GM21723 (cell line): ENCODE measurements around the gene TAS1R2.
"Not testable (repeated sequence)": the region's sequence is repeated elsewhere in the genome, so short reads cannot be mapped to it uniquely, and the experiment has no call there.

Experiments used
- ATAC-seq: cut with Tn5 transposase; IDR thresholded peaks from one replicate; pipeline ENCODE4 v1.9.1; 2021; ENCODE audit warnings: mild to moderate bottlenecking, moderate library complexity; ENCODE audit not compliant: unreplicated experiment

Gene TAS1R2

DNA sequence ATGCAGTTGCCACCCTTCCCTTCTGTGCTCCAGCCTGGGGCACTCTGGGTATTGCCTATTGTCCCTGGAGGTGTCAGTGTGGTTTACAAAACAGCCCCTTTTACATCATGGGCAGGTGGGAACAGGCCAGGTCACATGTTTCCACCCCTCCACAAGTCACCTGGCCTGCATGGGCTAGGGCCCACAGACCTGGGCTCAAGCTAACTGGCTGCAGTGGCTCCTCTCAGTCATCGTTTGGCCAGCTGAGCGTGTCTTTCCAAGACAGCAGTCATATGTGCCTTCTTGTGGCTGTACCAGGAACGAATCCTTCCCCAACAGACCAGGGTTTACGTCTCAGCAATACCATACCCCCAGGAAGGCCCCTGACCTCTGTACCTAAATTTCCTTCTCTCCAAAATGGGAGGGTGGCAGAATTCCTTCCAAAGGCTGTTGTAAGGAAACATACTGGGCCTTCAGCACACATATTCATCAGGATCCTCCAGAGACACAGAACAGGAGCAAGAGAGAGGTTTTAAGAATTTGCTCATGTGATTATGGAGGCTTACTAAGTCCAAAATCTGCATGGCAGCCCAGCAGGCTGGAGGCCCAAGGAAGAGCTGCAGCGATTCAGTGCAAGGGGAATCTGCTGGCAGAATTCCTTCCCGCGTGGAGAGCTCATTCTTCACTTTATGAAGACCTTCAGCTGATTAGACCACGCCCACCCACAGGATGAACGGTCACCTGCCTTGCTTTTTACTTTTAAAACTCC is 10.6 kb upstream of the TAS1R2 start:
- no peak for ATAC-seq

DNA sequence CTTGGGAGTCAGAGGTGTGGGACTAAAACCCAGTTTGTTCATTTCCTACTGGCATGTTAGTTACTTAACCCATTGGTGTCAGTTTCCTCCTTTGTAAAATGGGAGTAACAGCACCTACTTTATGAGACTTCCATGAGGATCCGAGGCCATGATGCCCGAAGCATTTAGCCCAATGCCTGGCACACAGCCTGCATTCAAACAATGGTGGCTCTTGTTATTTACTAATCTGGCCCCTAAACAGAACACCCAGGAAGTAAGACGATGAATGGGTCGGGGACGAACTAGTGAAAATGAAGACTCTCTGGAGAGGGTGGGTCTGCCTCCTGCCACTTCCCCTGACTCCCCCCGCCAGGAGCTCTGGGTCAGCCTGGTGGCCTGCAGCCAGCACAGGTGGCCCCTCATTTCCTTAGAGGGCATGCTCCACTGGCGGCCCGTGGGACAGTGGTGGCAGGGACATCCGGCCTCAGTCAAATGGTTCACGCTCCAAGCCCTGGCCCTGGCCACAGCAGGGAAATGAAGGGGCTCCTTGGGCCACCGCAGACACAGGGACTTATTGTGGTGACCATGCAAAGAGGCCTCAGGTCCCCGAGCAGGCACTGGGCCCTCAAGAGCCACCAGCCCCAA is 9.5 kb upstream of the TAS1R2 start:
- ATAC-seq = no peak

DNA sequence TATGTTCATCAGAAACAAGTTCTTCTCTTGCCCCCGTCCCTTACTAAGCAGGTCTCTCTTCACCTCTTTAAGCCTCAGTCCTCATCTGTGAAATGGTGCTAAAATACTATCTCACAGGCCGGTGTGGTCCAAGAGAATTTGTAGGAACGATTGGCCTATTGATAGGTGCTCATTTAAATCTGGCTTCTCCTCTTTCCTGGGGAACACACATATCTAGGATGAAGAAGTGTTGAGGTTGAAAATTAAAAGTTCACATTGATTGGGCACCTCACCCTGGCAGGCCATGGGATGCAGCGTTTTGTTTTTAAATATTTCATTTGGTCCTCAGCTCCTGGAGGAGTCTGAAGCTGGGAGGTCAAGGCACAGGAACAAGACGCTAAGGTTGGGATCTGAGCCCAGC is 8.9 kb upstream of the TAS1R2 start:
- no peak for ATAC-seq

DNA sequence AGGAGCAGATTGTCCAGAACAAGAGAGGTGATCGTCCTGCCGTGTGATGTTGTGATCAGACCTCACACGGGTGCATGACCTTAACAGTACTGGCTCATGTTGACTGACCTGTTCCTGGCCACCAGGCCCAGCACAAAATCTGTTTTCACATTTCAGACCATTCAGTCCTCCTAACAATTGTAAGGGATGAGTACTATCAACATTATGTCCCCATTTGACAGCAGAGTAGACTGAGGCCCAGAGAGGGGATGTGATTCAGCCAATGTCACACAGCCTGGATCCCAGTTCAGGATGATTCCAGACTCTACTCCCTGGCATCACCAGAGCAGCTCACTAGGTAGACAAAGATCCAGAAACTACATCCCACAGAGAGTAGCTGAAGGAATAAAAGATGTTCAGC is 7.4 kb upstream of the TAS1R2 start:
- no peak for ATAC-seq

DNA sequence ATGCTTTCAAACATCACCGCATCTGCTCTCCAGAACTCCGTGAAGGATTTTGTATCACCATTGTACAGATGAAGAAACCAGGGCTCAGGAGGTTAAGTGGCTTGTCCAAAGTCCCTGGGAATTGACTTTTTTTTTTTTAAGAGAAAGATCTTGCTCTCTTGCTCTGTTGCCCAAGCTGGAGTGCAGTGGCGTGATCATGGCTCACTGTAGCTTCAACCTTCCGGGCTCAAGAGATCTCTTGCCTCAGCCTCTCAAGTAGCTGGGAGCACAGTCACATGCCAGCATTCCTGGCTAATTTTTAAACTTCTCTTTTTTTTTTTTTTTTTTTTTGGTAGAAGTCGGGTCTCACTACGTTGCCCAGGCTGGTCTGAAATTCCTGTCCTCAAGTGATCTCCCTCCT is 6.9 kb upstream of the TAS1R2 start:
- no peak for ATAC-seq

DNA sequence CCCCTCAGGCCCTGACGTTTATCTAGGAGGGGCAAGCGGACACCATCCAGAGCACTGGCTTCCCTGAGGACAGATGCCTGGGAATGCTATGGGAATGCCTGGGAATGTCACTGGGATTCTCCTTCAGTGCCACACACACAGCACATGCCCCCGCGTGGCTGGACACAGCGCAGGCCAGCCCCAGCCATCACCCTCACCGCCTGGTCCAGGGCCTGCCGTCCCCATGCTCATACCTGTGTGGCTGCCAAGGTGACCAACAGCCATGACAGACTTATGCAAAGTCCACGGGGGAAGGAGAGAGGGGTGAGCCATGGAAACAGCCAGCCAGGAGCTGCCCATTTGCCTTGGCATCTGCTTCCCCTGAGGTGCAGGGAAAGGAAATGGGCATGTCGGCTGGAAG is 5.7 kb upstream of the TAS1R2 start:
- no peak for ATAC-seq

DNA sequence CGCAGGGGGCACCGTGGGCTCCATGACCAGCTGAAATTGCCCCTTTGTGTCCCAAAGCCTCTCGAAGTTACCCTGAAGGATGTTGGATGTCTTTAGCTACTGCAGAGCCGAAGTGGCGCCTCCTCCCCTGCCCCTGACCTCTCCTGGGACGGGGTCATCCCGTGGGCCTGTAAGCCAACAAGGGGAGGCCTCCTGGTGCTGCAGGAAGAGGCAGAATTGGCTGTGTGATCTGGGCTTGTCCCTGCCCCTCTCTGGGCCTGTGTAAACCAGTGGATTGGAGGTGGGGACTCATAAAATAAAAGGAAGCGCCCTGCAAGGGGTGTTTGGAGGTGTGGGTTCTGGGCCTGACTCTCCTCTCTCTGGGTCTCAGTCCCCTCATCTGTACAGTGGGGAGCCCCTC is 2.1 kb upstream of the TAS1R2 start:
- no peak for ATAC-seq

DNA sequence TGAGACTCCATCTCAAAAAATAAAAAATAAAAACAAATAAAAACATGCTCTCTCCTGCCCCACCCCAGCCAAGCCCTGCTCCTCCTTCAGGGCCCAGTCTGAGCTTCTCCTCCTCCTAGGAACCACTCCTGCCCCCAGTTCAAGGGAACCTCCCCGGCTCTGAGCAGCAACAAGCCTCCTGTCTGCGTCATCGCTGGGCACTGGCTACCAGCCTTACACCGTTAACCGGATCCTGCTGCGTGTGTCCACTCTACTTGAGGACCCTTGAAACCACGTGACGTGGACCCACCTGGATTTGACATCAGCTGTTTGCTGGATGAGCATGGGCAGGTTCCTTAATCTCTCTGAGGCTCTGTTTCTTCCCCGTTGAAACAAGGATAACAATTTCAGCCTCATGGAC is 1.6 kb upstream of the TAS1R2 start:
- ATAC-seq = no peak

DNA sequence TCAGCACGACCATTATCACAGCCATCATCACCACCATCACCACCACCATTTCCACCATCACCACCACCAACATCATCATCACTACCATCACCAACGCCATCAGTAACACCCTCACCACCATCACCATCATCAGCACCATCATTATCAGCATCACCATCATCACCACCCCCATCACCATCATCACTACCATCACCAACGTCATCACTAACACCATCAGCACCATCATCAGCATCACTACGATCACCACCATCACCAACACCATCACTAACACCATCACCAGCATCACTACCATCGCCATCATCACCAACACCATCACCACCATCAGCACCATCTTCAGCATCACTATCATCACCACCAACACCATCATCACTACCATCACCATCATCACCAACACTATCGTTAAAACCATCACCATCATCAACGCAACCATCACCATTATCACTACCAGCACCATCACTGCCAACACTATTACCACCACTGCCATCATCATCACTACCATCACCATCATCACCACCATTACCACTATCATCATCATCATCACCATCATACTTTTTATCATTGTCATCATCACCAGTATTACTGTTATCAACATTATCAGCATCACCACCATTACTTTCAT is 1.3 kb downstream of the TAS1R2 start:
- ATAC-seq = no peak

DNA sequence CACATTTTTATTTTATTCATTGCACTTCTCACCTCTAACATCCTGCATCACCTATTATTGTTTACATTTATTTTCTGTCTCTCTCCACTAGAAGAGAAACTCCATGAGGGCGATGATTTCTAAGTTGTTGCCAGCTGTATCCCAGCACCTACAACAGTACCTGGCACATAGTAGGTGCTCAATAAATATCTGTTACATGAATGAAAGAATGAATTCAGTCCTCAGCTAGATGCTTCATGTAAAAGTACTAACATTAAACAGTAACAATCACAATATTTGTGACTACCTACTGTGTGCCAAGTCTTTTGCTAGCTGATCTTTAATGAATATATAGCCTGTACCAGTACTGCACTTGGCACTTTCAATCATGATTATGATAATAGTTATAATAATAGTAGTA is 3.0 kb downstream of the TAS1R2 start:
- no peak for ATAC-seq

DNA sequence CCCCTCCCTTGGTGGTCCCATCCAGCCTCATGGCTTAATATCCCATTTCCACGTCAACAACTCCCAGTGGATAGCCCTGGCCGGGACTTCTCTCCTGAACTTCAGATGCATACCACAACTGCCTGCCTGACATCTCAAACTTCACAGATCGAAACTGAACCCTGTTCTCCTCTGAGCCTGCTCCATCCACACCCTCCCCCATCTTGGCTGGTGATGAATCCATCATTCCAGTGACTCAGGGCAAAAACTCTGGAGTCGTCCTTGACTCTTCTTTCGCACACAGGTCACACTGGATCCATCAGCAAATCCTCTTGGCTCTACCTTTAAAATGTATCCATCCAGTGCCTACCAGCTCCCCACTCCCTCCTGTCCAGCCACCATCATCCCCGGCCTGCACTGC is 3.9 kb downstream of the TAS1R2 start:
- no peak for ATAC-seq

DNA sequence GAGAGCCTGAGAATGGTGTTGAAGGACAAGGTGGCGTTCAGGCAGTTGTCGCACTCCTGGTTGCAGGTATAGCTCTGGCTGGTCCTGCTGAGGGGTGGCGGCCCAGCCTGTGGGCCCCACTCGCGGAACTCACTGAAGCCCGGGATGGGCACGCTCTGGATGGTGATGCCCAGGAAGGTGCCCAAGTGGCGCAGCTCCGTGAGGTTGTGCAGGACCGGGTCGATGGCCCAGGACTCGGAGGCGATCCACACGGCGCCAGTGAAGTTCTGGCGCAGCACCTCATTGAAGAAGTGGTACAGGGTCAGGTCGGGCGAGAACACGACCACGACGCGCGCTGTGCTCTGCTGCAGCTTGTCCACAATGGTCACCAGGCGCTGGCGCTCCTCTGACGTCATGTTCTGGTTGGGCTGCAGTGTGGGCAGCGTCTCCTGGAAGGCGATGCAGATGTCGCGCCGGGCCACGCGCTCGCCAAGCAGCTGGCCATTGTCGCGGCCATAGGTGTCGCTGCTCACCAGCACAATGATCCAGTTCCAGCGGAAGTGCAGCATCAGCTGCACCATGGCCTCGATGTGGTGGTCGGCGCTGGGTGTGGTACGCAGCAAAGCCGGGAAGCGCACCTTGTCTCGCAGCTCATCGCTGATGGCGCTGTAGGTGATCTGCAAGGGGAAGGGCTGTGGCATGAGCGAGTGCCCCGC is 5.0 kb downstream of the TAS1R2 start:
- no peak for ATAC-seq

DNA sequence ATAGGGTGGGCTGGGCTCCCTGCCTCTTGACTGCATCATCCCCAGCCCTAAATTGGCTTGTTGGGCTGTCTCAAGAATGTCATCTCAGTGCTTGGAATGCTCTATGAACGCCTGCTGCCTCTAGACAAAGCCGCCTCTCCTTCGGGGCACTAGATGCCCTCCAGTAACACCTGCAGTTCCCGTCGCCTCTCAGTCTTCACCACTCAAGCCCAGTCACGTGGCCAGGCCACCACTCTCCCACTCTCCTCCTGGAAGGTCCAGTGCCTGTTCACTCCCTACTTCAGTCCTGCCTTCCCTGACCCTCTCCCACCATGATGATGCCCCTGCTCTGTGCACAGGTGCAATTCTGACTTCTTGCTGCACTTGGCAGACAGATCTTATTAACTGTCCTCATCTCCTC is 7.0 kb downstream of the TAS1R2 start:
- ATAC-seq = no peak

DNA sequence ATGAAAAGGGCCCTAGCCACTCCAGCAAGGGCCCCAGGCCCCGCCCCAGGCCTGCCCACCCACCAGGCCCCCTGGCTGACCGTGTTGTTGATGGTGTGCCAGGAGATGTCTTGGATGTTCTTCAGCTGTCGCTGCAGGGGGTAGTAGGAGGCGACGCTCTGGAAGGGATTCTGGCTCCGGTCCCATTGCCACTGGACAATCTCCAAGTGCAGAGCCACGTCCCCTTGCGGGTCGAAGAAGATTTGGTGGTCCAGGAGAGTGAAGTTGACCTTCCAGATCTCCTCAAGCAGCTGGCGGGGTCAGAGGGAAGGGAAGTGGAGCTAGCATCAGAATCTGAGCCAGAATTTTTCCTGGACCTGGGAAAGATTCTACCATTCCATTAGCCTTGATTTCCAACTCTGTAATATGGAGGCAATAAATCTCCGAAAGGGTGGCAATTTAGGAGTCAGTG is 10.2 kb downstream of the TAS1R2 start:
- ATAC-seq = no peak

DNA sequence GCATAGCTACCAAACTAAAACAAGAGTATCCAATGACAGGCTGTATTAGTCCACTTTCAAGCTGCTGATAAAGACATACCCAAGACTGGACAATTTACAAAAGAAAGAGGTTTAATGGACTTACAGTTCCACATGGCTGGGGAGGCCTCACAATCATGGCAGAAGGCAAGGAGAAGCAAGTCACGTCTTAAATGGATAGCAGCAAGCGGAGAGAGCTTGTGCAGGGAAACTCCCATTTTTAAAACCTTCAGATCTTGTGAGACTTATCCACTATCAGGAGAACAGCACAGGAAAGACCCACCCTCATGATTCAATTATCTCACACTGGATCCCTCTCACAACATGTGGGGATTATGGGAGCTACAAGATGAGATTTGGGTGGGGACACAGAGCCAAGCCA is 11.7 kb downstream of the TAS1R2 start:
- ATAC-seq = not testable (repeated sequence)

DNA sequence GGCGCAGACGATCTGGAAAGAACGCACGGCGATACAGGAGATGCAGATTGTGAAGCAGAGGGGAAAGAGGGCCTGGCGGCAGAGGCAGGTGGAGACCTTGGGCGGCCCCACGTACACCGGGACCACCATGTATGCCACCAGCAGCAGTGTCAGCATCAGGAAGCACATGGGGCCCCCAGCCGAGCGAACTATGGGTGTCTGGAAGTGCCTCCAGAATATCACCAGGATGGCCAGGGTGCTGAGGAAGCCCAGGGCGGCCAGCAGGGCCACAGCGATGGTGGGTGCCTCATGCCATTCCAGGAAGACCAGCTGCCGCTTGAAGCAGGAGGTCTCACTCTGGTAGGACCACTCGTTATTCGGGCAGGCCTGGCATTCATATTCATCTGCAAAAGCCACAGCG is 19.3 kb downstream of the TAS1R2 start:
- no peak for ATAC-seq

DNA sequence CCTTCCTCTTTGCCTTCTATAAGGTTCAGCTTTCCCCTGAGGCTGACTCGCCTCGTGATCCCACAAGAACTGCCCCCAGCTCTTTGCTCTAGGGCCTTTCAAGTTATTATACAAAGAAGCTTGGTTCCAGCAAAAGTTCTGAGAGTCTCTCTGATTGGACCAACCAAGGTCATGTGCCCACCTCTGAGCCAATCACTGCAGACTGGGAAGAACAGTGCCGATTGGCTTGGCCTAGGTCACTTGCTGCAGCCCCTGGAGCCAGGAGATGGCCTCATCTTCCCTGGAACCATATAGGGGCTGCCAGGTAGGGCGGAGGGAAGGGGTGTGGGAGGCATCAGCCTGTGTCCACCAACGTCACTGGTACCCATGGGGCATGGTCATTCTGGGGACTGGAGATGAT is 22.8 kb downstream of the TAS1R2 start:
- no peak for ATAC-seq

DNA sequence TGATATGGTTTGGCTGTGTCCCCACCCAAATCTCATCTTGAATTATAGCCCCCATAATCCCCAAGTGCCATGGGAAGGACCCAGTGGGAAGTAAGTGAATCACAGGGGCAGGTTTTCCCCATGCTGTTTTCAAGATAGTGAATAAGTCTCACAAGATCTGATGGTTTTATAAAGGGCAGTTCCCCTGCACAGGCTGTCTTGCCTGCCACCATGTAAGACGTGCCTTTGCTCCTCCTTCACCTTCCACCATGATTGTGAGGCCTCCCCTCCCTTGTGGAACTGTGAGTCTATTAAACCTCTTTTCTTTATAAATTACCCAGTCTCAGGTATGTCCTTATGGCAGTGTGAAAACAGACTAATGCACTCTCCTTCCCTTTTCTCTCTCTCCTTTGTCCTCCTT is 27.1 kb downstream of the TAS1R2 start:
- not testable (repeated sequence) for ATAC-seq

DNA sequence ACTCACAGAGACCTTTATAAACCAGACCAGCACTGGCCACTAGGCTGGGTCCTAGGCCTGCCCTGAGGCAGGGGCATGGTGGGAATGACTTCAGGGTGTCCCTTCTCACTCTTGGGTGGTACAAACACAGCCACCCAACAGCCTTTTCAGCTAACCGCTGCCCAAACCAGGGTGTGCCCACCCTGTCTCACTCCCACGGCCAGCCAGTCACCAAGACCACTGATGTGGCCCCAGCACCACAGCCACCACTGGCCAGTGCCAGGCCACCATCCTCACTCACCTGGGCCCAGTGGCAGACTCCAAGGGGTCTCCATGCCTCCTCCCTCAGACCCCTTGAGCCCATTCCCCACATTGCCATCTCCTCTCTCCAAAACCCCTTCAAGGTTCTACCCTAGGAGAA is 27.8 kb downstream of the TAS1R2 start:
- no peak for ATAC-seq

DNA sequence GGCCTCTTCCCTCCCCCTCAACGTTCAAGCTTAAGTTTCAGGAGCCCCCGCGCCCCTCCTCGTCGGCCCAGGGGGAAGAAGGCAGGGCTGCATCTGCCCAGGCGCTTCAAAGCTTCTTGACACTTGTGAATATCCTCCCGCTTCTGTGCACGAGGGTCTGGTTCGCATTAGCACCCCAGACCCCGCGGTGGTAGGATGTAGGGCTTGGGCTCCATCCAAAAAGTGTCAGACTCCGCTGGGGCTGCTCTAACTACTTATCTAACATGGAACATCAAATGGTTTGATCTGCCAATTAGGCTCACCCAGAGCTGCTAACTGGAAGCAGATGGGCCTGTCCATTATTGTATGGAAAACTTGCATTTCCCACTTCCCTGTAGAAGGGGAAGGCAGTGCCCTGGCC is 28.9 kb downstream of the TAS1R2 start:
- ATAC-seq = no peak

DNA sequence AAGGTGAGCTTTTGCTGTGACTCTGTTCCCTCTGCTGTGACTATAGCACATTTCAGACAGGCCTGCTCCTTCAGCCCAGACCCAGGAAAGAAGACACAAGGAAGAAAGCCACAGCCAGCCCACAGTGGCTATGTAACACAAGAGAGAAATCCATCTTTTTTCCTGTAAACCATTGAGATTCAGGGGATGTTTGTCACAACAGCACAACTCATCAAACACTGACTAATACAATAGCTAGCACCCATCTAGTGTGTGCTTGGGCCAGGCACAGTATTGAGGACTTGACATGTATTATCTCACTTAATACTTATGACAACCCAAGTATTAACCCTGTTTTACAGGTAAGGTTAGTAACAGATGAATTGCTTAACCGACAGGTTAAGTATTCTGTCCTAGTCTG is 29.8 kb downstream of the TAS1R2 start:
- ATAC-seq = no peak

DNA sequence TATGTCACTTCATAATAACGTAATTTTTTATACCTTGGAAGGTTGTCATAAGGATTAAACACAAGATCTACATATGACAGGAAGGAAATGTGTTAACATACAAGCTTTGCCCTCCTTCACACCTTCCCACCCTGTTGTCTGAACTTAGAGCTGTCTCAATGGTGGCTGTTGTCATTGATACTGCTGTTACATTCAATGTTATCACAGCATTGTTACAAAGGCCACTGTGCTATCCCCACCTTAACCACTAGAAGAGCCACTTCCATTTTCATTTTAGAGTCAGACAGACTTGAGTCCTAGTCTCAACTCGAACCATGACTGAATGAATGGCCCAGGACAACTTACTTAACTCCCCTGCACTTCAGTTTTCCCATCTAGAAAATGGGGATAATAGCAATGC is 31.2 kb downstream of the TAS1R2 start:
- ATAC-seq = no peak
